Endothelial cell of umbilical vein (primary cell): Measurements from ENCODE around the gene ANKH. TPM values are rescaled to one million over a fixed set of nuclear protein-coding genes. Genes with fewer than 3 reads are reported as not detected.

ENCODE experiments used
- BruUV-seq: library from RNA; stranded (reverse); fragments of 400-500 nt; replicated peaks from 2 replicates; lab custom pipeline; 2021; lab: Mats Ljungman, UMichigan
- CTCF ChIA-PET: fragments of 300-600, 350-600 bp; sonication (Branson Sonifier 250); formaldehyde crosslinking; loops from one replicate; lab custom pipeline; 2021; ENCODE audit warnings: antibody characterized with exemption, inconsistent platforms; lab: Charles Lee
- POLR2A ChIA-PET: fragments of 300-600, 350-600 bp; sonication (Branson Sonifier 250); formaldehyde crosslinking; loops from one replicate; lab custom pipeline; 2021; ENCODE audit warnings: antibody characterized with exemption, inconsistent platforms; lab: Charles Lee
- DNase-seq: peaks from one replicate; pipeline ENCODE4 v3.0.0-alpha.2; 2011; ENCODE audit warnings: low read depth, low spot score
- FAIRE-seq: peaks from 2 replicates; lab custom pipeline; 2011; peaks lifted over from hg19 to GRCh38; lab: Jason Lieb, UNC
- H2AFZ ChIP-seq: 2 replicates; pipeline ENCODE4 v1.6.0; 2012; ENCODE audit warnings: low read depth, low read length, control low read depth, inconsistent platforms
- H3K27ac ChIP-seq: 2 replicates; pipeline ENCODE4 v1.5.1; 2011; ENCODE audit warnings: low read depth, mild to moderate bottlenecking, control low read depth, low read length, moderate library complexity; ENCODE audit not compliant: insufficient read depth
- H3K27me3 ChIP-seq, 2 experiments: 2 replicates each; pipeline versions ENCODE4 v1.6.0 to v1.6.1; 2011; ENCODE audit warnings: low read length in 2 of 2, mixed read lengths in 1 of 2; ENCODE audit not compliant: control insufficient read depth in 2 of 2, insufficient read depth in 2 of 2
- H3K36me3 ChIP-seq, 2 experiments: 2 replicates in 1 of 2; 3 replicates in 1 of 2; pipeline ENCODE4 v1.5.1; 2011; ENCODE audit warnings: low read length in 2 of 2, mild to moderate bottlenecking in 1 of 2, moderate library complexity in 1 of 2; ENCODE audit not compliant: control insufficient read depth in 2 of 2, insufficient read depth in 2 of 2; ENCODE audit errors: extremely low read depth in 1 of 2
- H3K4me1 ChIP-seq: 3 replicates; pipeline ENCODE4 v1.5.1; 2011; ENCODE audit warnings: mild to moderate bottlenecking, low read length; ENCODE audit not compliant: control insufficient read depth, insufficient read depth; ENCODE audit errors: extremely low read depth
- H3K4me2 ChIP-seq: 2 replicates; pipeline ENCODE4 v1.6.1; 2011; ENCODE audit warnings: low read length, control low read depth, mixed read lengths; ENCODE audit not compliant: insufficient read depth
- H3K4me3 ChIP-seq, 3 experiments: fragments of 200-600 bp in 1 of 3; sonication (generic), shearing (Covaris generic) in 1 of 3; replicated peaks in 1 of 3; 2 replicates each; pipeline ENCODE4 v1.5.1; 2011 to 2016; ENCODE audit warnings: control low read depth in 3 of 3, low read length in 3 of 3, mild to moderate bottlenecking in 2 of 3, inconsistent platforms in 1 of 3, low read depth in 1 of 3, moderate library complexity in 1 of 3; ENCODE audit not compliant: insufficient read depth in 1 of 3
- H3K79me2 ChIP-seq: 2 replicates; pipeline ENCODE4 v1.6.0; 2012; ENCODE audit warnings: low read length, inconsistent platforms; ENCODE audit not compliant: control insufficient read depth, insufficient read depth
- H3K9ac ChIP-seq: replicated peaks from 2 replicates; pipeline ENCODE3; 2011; ENCODE audit warnings: low read length, control low read depth; ENCODE audit not compliant: insufficient read depth; ENCODE audit errors: extremely low read depth
- H3K9me1 ChIP-seq: replicated peaks from 3 replicates; pipeline ENCODE4 v1.6.0; 2011; ENCODE audit warnings: mild to moderate bottlenecking, low read length; ENCODE audit not compliant: control insufficient read depth, insufficient read depth; ENCODE audit errors: extremely low read depth
- H3K9me3 ChIP-seq: replicated peaks from 2 replicates; pipeline ENCODE4 v1.5.1; 2012; ENCODE audit warnings: low read length, inconsistent platforms; ENCODE audit not compliant: control insufficient read depth, insufficient read depth
- H4K20me1 ChIP-seq: replicated peaks from 2 replicates; pipeline ENCODE3; 2011; ENCODE audit warnings: mild to moderate bottlenecking, low read length; ENCODE audit not compliant: control insufficient read depth, insufficient read depth; ENCODE audit errors: extremely low read depth
- CTCF ChIP-seq, 2 donors: IDR thresholded peaks; 1 replicate in 1 of 2; 2 replicates in 1 of 2; pipeline ENCODE4 v1.5.1; 2011; ENCODE audit warnings: low read length in 2 of 2, mild to moderate bottlenecking in 2 of 2, moderate library complexity in 2 of 2, control low read depth in 1 of 2, inconsistent platforms in 1 of 2, low read depth in 1 of 2; ENCODE audit not compliant: insufficient read depth in 1 of 2; ENCODE audit errors: extremely low read depth in 1 of 2
- EZH2 ChIP-seq: IDR thresholded peaks from 2 replicates; pipeline ENCODE4 v1.6.1; 2012; ENCODE audit warnings: borderline replicate concordance, low read depth, mild to moderate bottlenecking, moderate library complexity, low read length, inconsistent platforms; ENCODE audit not compliant: severe bottlenecking
- FOS ChIP-seq: IDR thresholded peaks from 2 replicates; pipeline ENCODE4 v1.6.1; 2011; ENCODE audit warnings: mild to moderate bottlenecking, low read length, moderate library complexity, borderline replicate concordance; ENCODE audit not compliant: insufficient read depth
- GATA2 ChIP-seq: IDR thresholded peaks from 2 replicates; pipeline ENCODE4 v1.7.0; 2011; ENCODE audit warnings: low read depth, mild to moderate bottlenecking, moderate library complexity, mixed read lengths, low read length; ENCODE audit not compliant: insufficient read length, insufficient read depth
- JUN ChIP-seq: IDR thresholded peaks from 2 replicates; pipeline ENCODE4 v1.6.1; 2011; ENCODE audit warnings: borderline replicate concordance, low read depth; ENCODE audit not compliant: insufficient read length, insufficient read depth
- MAX ChIP-seq: IDR thresholded peaks from 2 replicates; pipeline ENCODE4 v1.6.1; 2011; ENCODE audit not compliant: insufficient read depth, insufficient read length
- MYC ChIP-seq: IDR thresholded peaks from one replicate; pipeline ENCODE4 v1.6.1; 2011; ENCODE audit warnings: mild to moderate bottlenecking, low read depth, low read length
- POLR2A ChIP-seq: IDR thresholded peaks from 2 replicates; pipeline ENCODE4 v1.6.1; 2012; ENCODE audit warnings: low read depth, mild to moderate bottlenecking, control low read depth, low read length
- POLR2AphosphoS5 ChIP-seq: IDR thresholded peaks from 2 replicates; pipeline ENCODE4 v1.6.1; 2012; ENCODE audit warnings: low read depth, mild to moderate bottlenecking, control low read depth, low read length, moderate library complexity; ENCODE audit not compliant: insufficient read depth
- dilution Hi-C: fragments of 300-500 bp; cut with MboI; formaldehyde crosslinking; loops from one replicate; pipeline ENCODE4 v1.15.0; 2019; ENCODE audit warnings: low sequenced_read_pairs; ENCODE audit not compliant: extremely low pct_ligation_motif_present
- intact Hi-C: fragments of 100-400 bp; cut with micrococcal nuclease; formaldehyde crosslinking; loops from one replicate; pipeline ENCODE4 v1.10.0; 2022
- polyA plus RNA-seq, 4 experiments: library from polyadenylated mRNA; depleted of rRNA in 3 of 4; stranded (reverse) in 3 of 4; unstranded in 1 of 4; fragments of >200 nt; gene quantifications; 2 replicates each; pipeline versions ENCODE4 v1.2.1 to v1.2.3, GENCODE V29; 2011 to 2012; ENCODE audit warnings: missing spikeins in 1 of 4
- total RNA-seq: library from RNA; stranded (reverse); gene quantifications from 2 replicates; pipeline ENCODE4 v1.2.3, GENCODE V29; 2021

Gene ANKH
- total and polyA plus RNA-seq, 2 donors (not counting 3 experiments of a cell fraction or from before 2014, with no cell fraction given) = 12.7 to 31.4 TPM

DNA sequence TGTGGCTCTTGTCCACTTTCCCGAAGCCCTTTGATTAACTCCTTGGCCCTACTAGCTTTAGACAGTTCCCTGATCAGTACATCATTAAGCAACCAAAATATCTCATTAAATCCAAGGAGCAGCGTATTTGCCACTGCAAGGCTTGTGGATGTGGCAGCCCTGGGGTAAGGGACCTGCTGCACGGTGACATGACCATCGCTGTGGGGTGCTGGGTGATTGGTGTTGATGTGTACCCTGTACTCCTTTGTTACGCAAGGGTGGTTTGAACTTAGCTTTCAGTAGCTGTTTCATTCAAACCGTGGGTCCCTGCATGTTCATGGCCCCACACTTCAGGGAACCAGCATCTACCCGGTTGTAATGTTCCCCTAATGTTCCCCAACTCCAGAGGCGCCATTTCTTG, 166.0 kb downstream of the ANKH start:
- Histone ChIP-seq H3K27me3 (no peaks in the 10 kb centered on the region), H4K20me1 (no peaks in the 10 kb centered on the region), H3K4me2 (no peak overlapping the region), H3K9me1 (no peaks in the 10 kb centered on the region), H3K9ac (no peak overlapping the region), H3K9me3 (no peaks in the 10 kb centered on the region), H3K4me1 (peaks cover 13% of the 10 kb centered on the region), H3K4me3 (no peak overlapping the region), H3K79me2 (no peaks in the 10 kb centered on the region), H3K27ac (no peak overlapping the region), H3K36me3 (peaks cover 12 to 13% of the 10 kb centered on the region in 2 experiments), H2AFZ (no peak overlapping the region)
- dilution Hi-C loops = no loop called here
- FAIRE-seq (no peak), DNase-seq (no peak)
- no TSS peak for BruUV-seq
- CTCF ChIA-PET = interaction anchor here (0.8 to 3.9 kb wide), 4 partner anchors 20 to 304 kb away, joined by 3 to 23 read pairs (median 15); no protein-coding TSS in a partner anchor
- intact Hi-C loops = no loop called here
- no peak for TF ChIP-seq MAX
- TF ChIP-seq CTCF (IDR thresholded peaks at IDR 0.05; ENCODE audit: extremely low read depth in 1 of 2, insufficient read depth in 1 of 2, low read depth in 1 of 2, low read length in 2 of 2) = no peak
- TF ChIP-seq EZH2 = no peak
- no peak for TF ChIP-seq POLR2AphosphoS5
- no peak for TF ChIP-seq FOS
- TF ChIP-seq GATA2 = no peak
- no peak for TF ChIP-seq MYC
- TF ChIP-seq JUN = no peak
- TF ChIP-seq POLR2A = no peak
- POLR2A ChIA-PET = no interaction called here
